KMS-11 (cell line): ENCODE data around the gene KIF18B.

Experiments used
- H2AFZ ChIP-seq: fragments of 200-600 bp; sonication (generic); 2 replicates; pipeline ENCODE4 v1.6.1; 2016; ENCODE audit warnings: antibody characterized with exemption, mixed run types, low read depth
- H3K27ac ChIP-seq: fragments of 200-600 bp; sonication (generic); 2 replicates; pipeline ENCODE4 v1.6.1; 2016; ENCODE audit warnings: mild to moderate bottlenecking, mixed run types
- H3K27me3 ChIP-seq: fragments of 200-600 bp; sonication (generic); 2 replicates; pipeline ENCODE4 v1.6.1; 2017; ENCODE audit warnings: mild to moderate bottlenecking, low read depth, mixed run types, moderate library complexity; ENCODE audit not compliant: insufficient read depth
- H3K36me3 ChIP-seq: fragments of 200-600 bp; sonication (generic); 2 replicates; pipeline ENCODE4 v1.6.1; 2017; ENCODE audit warnings: mild to moderate bottlenecking, mixed run types; ENCODE audit not compliant: insufficient read depth
- H3K4me1 ChIP-seq: fragments of 200-600 bp; sonication (generic); 2 replicates; pipeline ENCODE4 v1.6.1; 2016; ENCODE audit warnings: mild to moderate bottlenecking, low read depth, mixed run types; ENCODE audit not compliant: poor library complexity, severe bottlenecking
- H3K4me2 ChIP-seq: fragments of 200-600 bp; sonication (generic); 2 replicates; pipeline ENCODE4 v1.7.0; 2016; ENCODE audit warnings: mild to moderate bottlenecking, mixed run types
- H3K4me3 ChIP-seq: fragments of 200-600 bp; sonication (generic); IDR thresholded peaks from 2 replicates; pipeline ENCODE4 v1.6.1; 2017; ENCODE audit warnings: low read depth, low read length, mixed read lengths; ENCODE audit not compliant: insufficient read depth
- H3K79me2 ChIP-seq: fragments of 200-600 bp; sonication (generic); 2 replicates; pipeline ENCODE4 v1.6.1; 2016; ENCODE audit warnings: low read depth, mixed run types; ENCODE audit not compliant: insufficient read depth
- H3K9ac ChIP-seq: fragments of 200-600 bp; sonication (generic); 2 replicates; pipeline ENCODE4 v1.6.1; 2016; ENCODE audit warnings: mild to moderate bottlenecking, mixed run types
- H4K20me1 ChIP-seq: fragments of 200-600 bp; sonication (generic); 2 replicates; pipeline ENCODE4 v1.6.1; 2016; ENCODE audit warnings: mild to moderate bottlenecking, mixed run types; ENCODE audit not compliant: insufficient read depth
- CTCF ChIP-seq: fragments of 200-600 bp; sonication (generic); conservative IDR thresholded peaks from 2 replicates; pipeline ENCODE4 v1.6.1; 2017; ENCODE audit warnings: low read depth, mild to moderate bottlenecking, antibody characterized with exemption, low read length, moderate library complexity, mixed read lengths

The KIF18B gene

GRCh38 chr17:44904001-44904984, 43.3 kb downstream of the KIF18B start:
- Histone ChIP-seq H3K79me2 (no peaks in the 10 kb centered on the region; the same call in 1 of the 2 replicates), H3K36me3 (no peaks in the 10 kb centered on the region), H3K4me1 (peaks cover 12% of the 10 kb centered on the region), H3K4me2 (no peak overlapping the region), H3K4me3 (no peak overlapping the region), H2AFZ (no peak overlapping the region), H3K27ac (no peak overlapping the region), H3K27me3 (peaks cover 4% of the 10 kb centered on the region; the same call in 1 of the 2 replicates), H3K9ac (no peak overlapping the region), H4K20me1 (no peaks in the 10 kb centered on the region)
- no peak for TF ChIP-seq CTCF

GRCh38 chr17:44903012-44903685, 44.4 kb downstream of the KIF18B start:
- Histone ChIP-seq H3K36me3 (no peaks in the 10 kb centered on the region), H3K27ac (no peak overlapping the region), H3K79me2 (peaks cover 11% of the 10 kb centered on the region), H3K4me2 (no peak overlapping the region), H4K20me1 (no peaks in the 10 kb centered on the region), H2AFZ (no peak overlapping the region), H3K4me3 (no peak overlapping the region), H3K27me3 (peaks cover 4% of the 10 kb centered on the region; the same call in 1 of the 2 replicates), H3K9ac (no peak overlapping the region), H3K4me1 (peaks cover 15% of the 10 kb centered on the region)
- no peak for TF ChIP-seq CTCF

- H3K79me2 ChIP-seq, result peaks cover 20% of the 10 kb centered on the region
- peaks cover 4% of the 10 kb centered on the region; the same call in 1 of the 2 replicates for H3K27me3 ChIP-seq
- no peaks in the 10 kb centered on the region for H4K20me1 ChIP-seq
- no peaks in the 10 kb centered on the region for H3K36me3 ChIP-seq
- no peak overlapping the region for H3K4me2 ChIP-seq
- no peak overlapping the region for H3K27ac ChIP-seq
- H3K4me1 ChIP-seq, result peaks cover 20% of the 10 kb centered on the region
- H3K4me3 ChIP-seq, result no peak overlapping the region
- no peak overlapping the region for H3K9ac ChIP-seq
- no peak overlapping the region for H2AFZ ChIP-seq
- TF ChIP-seq CTCF, result no peak
Observed at GRCh38 chr17:44902135-44902760, 45.3 kb downstream of the KIF18B start.

- no peak for TF ChIP-seq CTCF
- Histone ChIP-seq H3K4me2 (no peak overlapping the region), H2AFZ (no peak overlapping the region), H3K9ac (no peak overlapping the region), H3K27me3 (peaks cover 4% of the 10 kb centered on the region; the same call in 1 of the 2 replicates), H3K4me1 (peaks cover 22% of the 10 kb centered on the region), H3K36me3 (no peaks in the 10 kb centered on the region), H3K27ac (no peak overlapping the region), H3K79me2 (peaks cover 28% of the 10 kb centered on the region), H4K20me1 (no peaks in the 10 kb centered on the region), H3K4me3 (no peak overlapping the region)
Observed at GRCh38 chr17:44901411-44901921, 46.1 kb downstream of the KIF18B start.
